Astrocyte (in vitro differentiated cells and primary cell): ENCODE data around the gene CORO2B. TPM values are rescaled to one million over a fixed set of nuclear protein-coding genes. Genes with fewer than 3 reads are reported as not detected.

Experiments
- DNase-seq: peaks from one replicate; pipeline ENCODE4 v3.0.0-alpha.2; 2010; ENCODE audit warnings: low read depth
- FAIRE-seq: peaks from 2 replicates; lab custom pipeline; 2011; peaks lifted over from hg19 to GRCh38; lab: Jason Lieb, UNC
- H2AFZ ChIP-seq: 2 replicates; pipeline ENCODE4 v1.6.0; 2012; ENCODE audit warnings: low read depth, low read length, inconsistent platforms
- H3K27ac ChIP-seq: 2 replicates; pipeline ENCODE4 v1.5.1; 2011; ENCODE audit warnings: low read depth, low read length, inconsistent platforms
- H3K27me3 ChIP-seq: 2 replicates; pipeline ENCODE4 v1.6.0; 2011; ENCODE audit warnings: low read length, inconsistent platforms; ENCODE audit not compliant: insufficient read depth
- H3K36me3 ChIP-seq: 2 replicates; pipeline ENCODE4 v1.5.1; 2011; ENCODE audit warnings: low read length, inconsistent platforms; ENCODE audit not compliant: insufficient read depth
- H3K4me1 ChIP-seq: 2 replicates; pipeline ENCODE4 v1.5.1; 2011; ENCODE audit warnings: low read length, inconsistent platforms; ENCODE audit not compliant: insufficient read depth
- H3K4me2 ChIP-seq: 2 replicates; pipeline ENCODE4 v1.6.0; 2012; ENCODE audit warnings: low read length, inconsistent platforms
- H3K4me3 ChIP-seq: 2 replicates; pipeline ENCODE4 v1.5.1; 2011; ENCODE audit warnings: low read depth, mild to moderate bottlenecking, low read length, inconsistent platforms; ENCODE audit not compliant: insufficient read depth
- H3K79me2 ChIP-seq: 2 replicates; pipeline ENCODE4 v1.6.0; 2012; ENCODE audit warnings: mild to moderate bottlenecking, low read length, inconsistent platforms; ENCODE audit not compliant: insufficient read depth
- H3K9ac ChIP-seq: 2 replicates; pipeline ENCODE4 v1.6.0; 2012; ENCODE audit warnings: mild to moderate bottlenecking, low read length, inconsistent platforms
- H3K9me3 ChIP-seq: 2 replicates; pipeline ENCODE4 v1.5.1; 2012; ENCODE audit warnings: low read depth, mild to moderate bottlenecking, low read length, inconsistent platforms; ENCODE audit not compliant: insufficient read depth
- H4K20me1 ChIP-seq: 2 replicates; pipeline ENCODE4 v1.6.0; 2012; ENCODE audit warnings: low read length, inconsistent platforms; ENCODE audit not compliant: insufficient read depth
- H3K27ac Mint-ChIP-seq: one replicate; pipeline ENCODE4 v1.8.0; 2021; ENCODE audit warnings: mild to moderate bottlenecking, mixed read lengths; ENCODE audit not compliant: unreplicated experiment
- H3K27me3 Mint-ChIP-seq: one replicate; pipeline ENCODE4 v1.8.0; 2021; ENCODE audit warnings: low read depth, mixed read lengths; ENCODE audit not compliant: unreplicated experiment
- H3K36me3 Mint-ChIP-seq: one replicate; pipeline ENCODE4 v1.8.0; 2021; ENCODE audit warnings: low read depth, mixed read lengths; ENCODE audit not compliant: unreplicated experiment
- H3K4me1 Mint-ChIP-seq: one replicate; pipeline ENCODE4 v1.8.0; 2021; ENCODE audit warnings: low read depth, mixed read lengths; ENCODE audit not compliant: unreplicated experiment
- H3K4me3 Mint-ChIP-seq: one replicate; pipeline ENCODE4 v1.8.0; 2021; ENCODE audit warnings: mild to moderate bottlenecking, moderate library complexity, mixed read lengths; ENCODE audit not compliant: unreplicated experiment
- H3K9me3 Mint-ChIP-seq: one replicate; pipeline ENCODE4 v1.8.0; 2021; ENCODE audit warnings: mild to moderate bottlenecking, mixed read lengths; ENCODE audit not compliant: unreplicated experiment
- EZH2 ChIP-seq: IDR thresholded peaks from 2 replicates; pipeline ENCODE4 v1.6.1; 2012; ENCODE audit warnings: mild to moderate bottlenecking, low read length, inconsistent platforms; ENCODE audit not compliant: insufficient read depth
- total RNA-seq: library from RNA; stranded (reverse); gene quantifications from 2 replicates; pipeline ENCODE4 v1.2.1, GENCODE V29; 2021
- TF ChIP-seq, protein P1 (sequence below): IDR thresholded peaks from 2 replicates; pipeline ENCODE4 v1.5.1; 2011; ENCODE audit warnings: low read depth, mild to moderate bottlenecking, inconsistent platforms, low read length, moderate library complexity; ENCODE audit not compliant: insufficient read depth

CORO2B gene
- total RNA-seq, 1 donor from 2014 or later, result 7.4 TPM

DNA sequence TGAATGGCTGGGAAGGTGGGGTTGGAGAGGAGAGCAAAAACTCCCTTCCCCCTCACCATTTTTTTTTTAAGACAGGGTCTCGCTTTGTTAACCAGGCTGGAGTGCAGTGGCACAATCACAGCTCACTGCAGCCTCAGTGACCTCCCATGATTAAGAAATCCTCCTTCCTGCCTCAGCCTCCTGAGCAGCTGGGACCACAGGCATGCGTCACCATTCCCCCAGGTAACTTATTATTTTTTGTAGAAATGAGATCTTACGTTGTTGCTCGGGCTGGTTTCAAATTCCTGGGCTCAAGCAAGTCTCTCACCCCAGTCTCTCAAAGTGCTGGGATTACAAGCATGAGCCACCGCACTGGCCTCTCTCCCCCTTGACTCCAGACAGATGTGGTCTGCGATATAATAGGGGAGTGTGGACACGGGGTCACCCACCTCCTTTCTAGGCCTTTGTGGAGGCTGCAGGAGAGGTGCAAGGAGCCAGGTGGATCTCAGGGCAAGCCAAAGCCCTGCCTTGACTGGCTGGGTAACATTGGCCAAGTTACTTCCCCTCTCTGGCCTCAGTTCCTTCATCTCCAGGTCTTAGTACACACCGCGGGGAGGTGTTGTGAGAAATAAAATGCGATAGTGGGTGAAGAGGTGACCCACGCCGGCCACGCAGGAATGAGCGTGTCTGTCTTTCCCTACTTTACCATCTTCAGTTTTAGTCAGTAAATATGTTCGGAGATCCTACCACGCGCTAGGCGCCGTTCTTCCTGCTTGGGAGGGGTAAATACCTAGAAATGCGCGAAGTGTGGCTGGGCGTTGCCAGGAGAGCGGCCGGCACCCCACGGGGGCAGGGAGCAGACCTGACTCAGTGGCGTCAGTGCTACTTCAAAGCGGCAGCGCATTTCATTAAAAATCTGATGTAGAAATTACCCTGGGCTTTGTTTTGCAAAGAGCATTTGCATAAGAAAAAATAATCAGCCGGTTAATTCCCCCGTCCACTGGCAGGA is 20.2 kb upstream of the CORO2B start:
- Histone ChIP-seq H3K36me3 (no peaks in the 10 kb centered on the region), H3K9me3 (no peaks in the 10 kb centered on the region), H3K9ac (peak overlapping the region; percentile 78), H3K4me2 (peak overlapping the region; percentile 100), H3K27me3 (no peaks in the 10 kb centered on the region), H3K79me2 (no peaks in the 10 kb centered on the region), H3K27ac (no peak overlapping the region), H2AFZ (peak overlapping the region; percentile 100), H3K4me1 (no peaks in the 10 kb centered on the region), H3K4me3 (peak overlapping the region; percentile 63), H4K20me1 (no peaks in the 10 kb centered on the region)
- FAIRE-seq (no peak), DNase-seq (no peak)
- no peaks in the 10 kb centered on the region for H3K9me3 Mint-ChIP-seq
- no peaks in the 10 kb centered on the region for H3K36me3 Mint-ChIP-seq
- TF ChIP-seq, protein P1, sequence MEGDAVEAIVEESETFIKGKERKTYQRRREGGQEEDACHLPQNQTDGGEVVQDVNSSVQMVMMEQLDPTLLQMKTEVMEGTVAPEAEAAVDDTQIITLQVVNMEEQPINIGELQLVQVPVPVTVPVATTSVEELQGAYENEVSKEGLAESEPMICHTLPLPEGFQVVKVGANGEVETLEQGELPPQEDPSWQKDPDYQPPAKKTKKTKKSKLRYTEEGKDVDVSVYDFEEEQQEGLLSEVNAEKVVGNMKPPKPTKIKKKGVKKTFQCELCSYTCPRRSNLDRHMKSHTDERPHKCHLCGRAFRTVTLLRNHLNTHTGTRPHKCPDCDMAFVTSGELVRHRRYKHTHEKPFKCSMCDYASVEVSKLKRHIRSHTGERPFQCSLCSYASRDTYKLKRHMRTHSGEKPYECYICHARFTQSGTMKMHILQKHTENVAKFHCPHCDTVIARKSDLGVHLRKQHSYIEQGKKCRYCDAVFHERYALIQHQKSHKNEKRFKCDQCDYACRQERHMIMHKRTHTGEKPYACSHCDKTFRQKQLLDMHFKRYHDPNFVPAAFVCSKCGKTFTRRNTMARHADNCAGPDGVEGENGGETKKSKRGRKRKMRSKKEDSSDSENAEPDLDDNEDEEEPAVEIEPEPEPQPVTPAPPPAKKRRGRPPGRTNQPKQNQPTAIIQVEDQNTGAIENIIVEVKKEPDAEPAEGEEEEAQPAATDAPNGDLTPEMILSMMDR, result no peak
- no peak for TF ChIP-seq EZH2
- H3K4me3 Mint-ChIP-seq, result peak overlapping the region; percentile 79
- peak overlapping the region; percentile 84 for H3K27ac Mint-ChIP-seq
- H3K27me3 Mint-ChIP-seq, result peaks cover 42% of the 10 kb centered on the region
- peaks cover 11% of the 10 kb centered on the region for H3K4me1 Mint-ChIP-seq

DNA sequence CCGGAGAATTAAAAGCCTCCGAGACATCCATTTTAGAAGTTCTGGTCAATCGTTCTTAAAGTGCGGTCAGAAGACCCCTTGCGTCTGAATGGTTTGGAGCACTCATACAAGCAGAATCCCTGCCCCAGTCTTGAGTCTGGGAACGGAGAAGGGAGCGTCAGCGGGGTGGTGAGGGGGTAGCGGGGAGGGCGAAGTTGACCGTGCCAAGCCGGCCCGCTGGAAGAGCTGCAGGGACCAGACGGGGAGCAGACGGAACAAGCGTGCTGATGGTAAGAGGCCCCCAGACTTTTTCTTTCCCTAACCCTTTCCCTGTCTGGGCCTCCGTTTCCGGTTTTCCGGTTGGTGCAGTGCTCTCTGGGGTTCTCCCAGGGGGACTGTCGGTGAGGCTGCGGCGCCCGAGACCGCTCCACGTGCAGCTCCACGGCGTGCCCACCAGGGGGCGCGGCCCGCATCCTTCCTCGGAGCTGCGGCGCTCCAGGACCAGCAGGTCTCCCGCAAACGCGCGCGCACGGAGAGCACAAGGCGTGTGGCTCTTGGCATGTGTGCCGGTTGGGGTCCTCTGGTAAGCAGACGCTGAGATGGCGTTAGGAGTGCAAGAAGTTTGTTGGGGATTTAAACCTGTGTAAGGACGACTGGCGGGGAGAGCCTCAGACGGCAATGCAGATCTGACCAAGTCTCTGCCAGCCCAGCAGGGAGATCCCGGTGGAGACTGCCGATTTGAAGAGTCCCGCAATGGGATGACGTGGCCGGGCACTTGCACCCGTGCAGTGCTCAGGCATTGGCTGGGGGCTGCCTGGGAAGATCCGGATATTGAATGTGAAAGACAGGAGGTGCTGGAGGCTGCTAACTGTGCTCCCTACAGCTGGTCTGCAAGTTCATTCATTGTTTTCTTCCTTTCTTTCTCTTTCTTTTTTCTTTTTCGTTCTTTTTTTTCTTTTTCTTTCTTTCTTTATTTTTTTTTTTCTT is 19.2 kb upstream of the CORO2B start:
- FAIRE-seq (no peak), DNase-seq (peak; percentile 57)
- Histone ChIP-seq H3K36me3 (no peaks in the 10 kb centered on the region), H3K79me2 (no peaks in the 10 kb centered on the region), H3K27me3 (no peaks in the 10 kb centered on the region), H3K4me3 (peak overlapping the region; percentile 63), H2AFZ (peak overlapping the region; percentile 100), H4K20me1 (no peaks in the 10 kb centered on the region), H3K27ac (no peak overlapping the region), H3K4me2 (peak overlapping the region; percentile 100), H3K9me3 (no peaks in the 10 kb centered on the region), H3K9ac (peak overlapping the region; percentile 78), H3K4me1 (no peaks in the 10 kb centered on the region)
- no peaks in the 10 kb centered on the region for H3K9me3 Mint-ChIP-seq
- H3K4me1 Mint-ChIP-seq, result peaks cover 11% of the 10 kb centered on the region
- H3K27ac Mint-ChIP-seq, result peak overlapping the region; percentile 84
- H3K4me3 Mint-ChIP-seq, result peak overlapping the region; percentile 79
- H3K27me3 Mint-ChIP-seq, result peaks cover 41% of the 10 kb centered on the region
- TF ChIP-seq EZH2, result no peak
- TF ChIP-seq, protein P1, result peak; percentile 78
- H3K36me3 Mint-ChIP-seq, result no peaks in the 10 kb centered on the region
